Gastroesophageal sphincter (tissue), 4 donors: ENCODE data around the gene PKD2L1. TPM values are rescaled to one million over a fixed set of nuclear protein-coding genes. Genes with fewer than 3 reads are reported as not detected.
A peak's percentile ranks its signal among the peaks of the same experiment; 100 is the strongest.

Source experiments
- ATAC-seq: fragments of 150-250 bp; one replicate; pipeline ENCODE4 v1.9.1; 2016; ENCODE audit warnings: mild to moderate bottlenecking, moderate library complexity
- H3K27ac ChIP-seq, 4 donors: fragments of 200-600 bp; sonication (generic) in 3 of 4; 1 replicate in 3 of 4; 2 replicates in 1 of 4; pipeline ENCODE4 v1.5.1; 2016 to 2019
- H3K27me3 ChIP-seq: fragments of 200-600 bp; sonication (generic); one replicate; pipeline ENCODE4 v1.5.1; 2019
- H3K36me3 ChIP-seq, 2 donors: fragments of 200-600 bp; sonication (generic); one replicate each; pipeline ENCODE4 v1.5.1; 2019; ENCODE audit warnings: control low read depth in 1 of 2
- H3K4me1 ChIP-seq, 3 donors: fragments of 200-600 bp; sonication (generic); 1 replicate in 2 of 3; 2 replicates in 1 of 3; pipeline ENCODE4 v1.5.1; 2016 to 2019; ENCODE audit warnings: control low read depth in 2 of 3
- H3K4me3 ChIP-seq, 2 donors: fragments of 200-600 bp; sonication (generic); one replicate each; pipeline ENCODE4 v1.5.1; 2019; ENCODE audit warnings: mild to moderate bottlenecking in 1 of 2, moderate library complexity in 1 of 2
- H3K9me3 ChIP-seq, 3 donors: fragments of 200-600 bp; sonication (generic); one replicate each; pipeline ENCODE4 v1.5.1; 2017 to 2019; ENCODE audit warnings: control low read depth in 2 of 3
- EP300 ChIP-seq: sonication (generic); formaldehyde crosslinking; IDR thresholded peaks from one replicate; pipeline ENCODE4 v1.6.1; 2017; ENCODE audit warnings: antibody characterized with exemption, mild to moderate bottlenecking
- POLR2A ChIP-seq, 2 donors: fragments of 450-650 bp; IDR thresholded peaks; one replicate each; pipeline ENCODE4 v1.6.1; 2017; ENCODE audit warnings: antibody characterized with exemption in 2 of 2, mild to moderate bottlenecking in 2 of 2, moderate library complexity in 1 of 2
- POLR2AphosphoS5 ChIP-seq: sonication (generic); formaldehyde crosslinking; IDR thresholded peaks from one replicate; pipeline ENCODE4 v1.6.1; 2017; ENCODE audit warnings: antibody characterized with exemption
- WGBS, 2 donors: methylation state at CpG; one replicate each; pipeline ENCODE4 v1.1.5; 2018; ENCODE audit warnings: low coverage in 1 of 2; 5-methylcytosine and 5-hydroxymethylcytosine counted together
- total RNA-seq, 4 donors: library from RNA; depleted of rRNA; stranded (reverse); fragments of >200 nt; gene quantifications; one replicate each; pipeline ENCODE4 v1.1.0, GENCODE V29; 2016
- TF ChIP-seq, protein P1 (sequence below), 4 experiments: fragments of 200-600 bp in 2 of 4; fragments of 450-650 bp in 2 of 4; sonication (generic) in 1 of 4; IDR thresholded peaks; one replicate each; pipeline ENCODE4 v1.5.1; 2017 to 2019; ENCODE audit warnings: antibody characterized with exemption in 4 of 4, mild to moderate bottlenecking in 2 of 4, moderate library complexity in 2 of 4

The PKD2L1 gene
- total RNA-seq, 4 donors from 2014 or later = not detected

DNA sequence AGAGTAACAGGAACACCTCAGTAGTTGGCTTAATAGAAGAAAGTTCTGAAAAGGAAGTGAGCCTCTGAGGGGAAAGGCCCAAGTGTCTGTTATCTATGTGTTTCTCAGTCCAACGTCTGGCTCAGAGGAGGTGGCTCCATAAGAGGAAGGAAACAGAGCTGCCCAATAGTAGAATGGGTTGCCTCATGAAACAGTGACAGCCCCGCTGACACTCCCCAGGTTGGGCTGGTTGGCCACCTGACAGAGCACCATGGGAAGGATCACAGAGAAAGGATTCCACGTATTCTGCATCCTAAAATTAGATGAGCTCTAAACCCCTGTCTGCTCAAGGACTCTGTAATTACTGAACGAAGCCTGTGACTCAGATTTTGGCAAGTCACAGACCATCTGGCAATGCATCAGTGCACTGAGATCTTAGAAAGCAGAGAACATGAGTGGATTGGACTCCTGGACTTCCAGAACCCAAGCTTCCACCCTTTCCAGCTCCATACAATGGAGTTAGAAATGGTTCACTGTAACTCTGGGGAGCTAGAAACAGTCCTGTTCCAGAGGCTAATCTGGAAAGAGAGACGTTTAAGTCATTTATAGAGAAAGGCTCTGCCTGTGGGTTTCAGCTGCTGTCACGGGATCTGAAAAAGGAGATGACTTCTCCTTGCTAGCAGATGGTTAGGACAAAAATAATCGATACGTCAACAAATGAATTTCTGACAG is 2.9 kb downstream of the PKD2L1 start:
- TF ChIP-seq POLR2AphosphoS5 = no peak
- no peak for TF ChIP-seq POLR2A (IDR thresholded peaks at IDR 0.05)
- no peak for TF ChIP-seq EP300
- TF ChIP-seq, protein P1, sequence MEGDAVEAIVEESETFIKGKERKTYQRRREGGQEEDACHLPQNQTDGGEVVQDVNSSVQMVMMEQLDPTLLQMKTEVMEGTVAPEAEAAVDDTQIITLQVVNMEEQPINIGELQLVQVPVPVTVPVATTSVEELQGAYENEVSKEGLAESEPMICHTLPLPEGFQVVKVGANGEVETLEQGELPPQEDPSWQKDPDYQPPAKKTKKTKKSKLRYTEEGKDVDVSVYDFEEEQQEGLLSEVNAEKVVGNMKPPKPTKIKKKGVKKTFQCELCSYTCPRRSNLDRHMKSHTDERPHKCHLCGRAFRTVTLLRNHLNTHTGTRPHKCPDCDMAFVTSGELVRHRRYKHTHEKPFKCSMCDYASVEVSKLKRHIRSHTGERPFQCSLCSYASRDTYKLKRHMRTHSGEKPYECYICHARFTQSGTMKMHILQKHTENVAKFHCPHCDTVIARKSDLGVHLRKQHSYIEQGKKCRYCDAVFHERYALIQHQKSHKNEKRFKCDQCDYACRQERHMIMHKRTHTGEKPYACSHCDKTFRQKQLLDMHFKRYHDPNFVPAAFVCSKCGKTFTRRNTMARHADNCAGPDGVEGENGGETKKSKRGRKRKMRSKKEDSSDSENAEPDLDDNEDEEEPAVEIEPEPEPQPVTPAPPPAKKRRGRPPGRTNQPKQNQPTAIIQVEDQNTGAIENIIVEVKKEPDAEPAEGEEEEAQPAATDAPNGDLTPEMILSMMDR (IDR thresholded peaks at IDR 0.05) = no peak
- 36 to 60% methylated on average over 6 to 8 of the region's 8 CpGs for WGBS, 2 donors

DNA sequence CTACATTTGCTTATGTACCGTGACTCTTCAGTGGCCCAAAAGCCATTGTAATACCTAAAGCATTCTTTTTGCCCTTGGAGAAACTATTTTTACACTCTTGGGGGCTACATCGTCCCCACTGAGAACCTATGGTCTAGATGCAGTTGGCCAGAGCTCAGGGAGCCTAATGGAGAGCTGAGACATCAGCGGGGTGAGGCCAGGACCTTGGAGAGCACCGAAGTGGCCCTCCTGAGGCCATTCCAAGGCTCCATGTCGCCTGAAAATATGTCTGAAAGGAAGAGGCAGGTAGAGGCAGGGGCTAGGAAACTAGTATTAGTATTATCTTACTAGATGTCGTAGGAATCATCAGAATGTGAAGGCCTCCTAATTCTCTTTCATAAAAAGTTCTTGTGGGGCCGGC is 4.9 kb downstream of the PKD2L1 start:
- no peaks in the 10 kb centered on the region for H3K9me3 ChIP-seq
- no peak for ATAC-seq
- no peak overlapping the region for H3K27ac ChIP-seq
- no peak for TF ChIP-seq POLR2A (IDR thresholded peaks at IDR 0.05)
- TF ChIP-seq EP300 = no peak
- no peak for TF ChIP-seq POLR2AphosphoS5
- TF ChIP-seq, protein P1 (IDR thresholded peaks at IDR 0.05) = no peak
- H3K27me3 ChIP-seq = peaks cover 54% of the 10 kb centered on the region
- 44 to 61% methylated on average over 4 to 6 of the region's 7 CpGs for WGBS, 2 donors
- no peaks in the 10 kb centered on the region for H3K36me3 ChIP-seq
- no peaks in the 10 kb centered on the region for H3K4me1 ChIP-seq
- no peak overlapping the region for H3K4me3 ChIP-seq

More for the DNA sequence above, 2.9 kb downstream of the PKD2L1 start:
- ATAC-seq = peak; percentile 31
- Histone ChIP-seq H3K27ac (no peak overlapping the region), H3K4me1 (no peaks in the 10 kb centered on the region), H3K27me3 (peaks cover 61% of the 10 kb centered on the region), H3K4me3 (no peak overlapping the region), H3K36me3 (no peaks in the 10 kb centered on the region), H3K9me3 (no peaks in the 10 kb centered on the region)

DNA sequence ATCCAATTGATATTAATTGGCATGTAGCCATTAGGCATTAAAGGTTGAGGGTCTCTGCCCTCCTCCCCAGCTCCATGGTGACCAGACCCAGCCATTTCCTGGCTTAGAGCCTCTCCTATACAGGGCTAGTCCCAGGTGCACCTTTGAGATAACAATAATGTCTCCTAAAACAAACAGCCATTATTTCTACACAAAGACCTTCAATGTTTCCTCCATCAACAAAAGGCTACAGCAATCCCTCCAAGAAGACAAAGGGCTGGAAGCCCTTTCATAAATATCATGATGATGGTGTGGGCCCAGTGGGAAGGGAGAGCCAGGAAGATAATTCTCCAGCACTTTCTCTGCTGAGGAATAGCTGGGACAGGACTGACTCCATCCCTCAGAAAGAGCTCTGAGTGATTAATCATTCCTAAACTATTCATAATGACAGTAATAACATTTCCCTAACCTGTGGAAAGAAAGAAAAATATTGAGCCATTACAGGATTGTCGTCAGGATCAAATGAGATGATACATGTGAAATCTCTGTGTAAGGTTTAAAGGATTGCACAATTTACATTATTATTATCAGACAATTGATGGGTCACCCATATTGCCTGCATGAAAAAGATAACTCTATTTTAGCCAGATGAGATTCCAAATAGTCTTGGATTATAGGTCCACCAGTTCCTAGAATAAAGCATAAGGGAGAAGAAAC is 10.2 kb downstream of the PKD2L1 start:
- no peak overlapping the region for H3K27ac ChIP-seq
- TF ChIP-seq EP300 (no peak), POLR2AphosphoS5 (no peak), POLR2A (IDR thresholded peaks at IDR 0.05) (no peak)
- TF ChIP-seq, protein P1 (IDR thresholded peaks at IDR 0.05) = no peak
- H3K27me3 ChIP-seq = peaks cover 75% of the 10 kb centered on the region
- no peak overlapping the region for H3K4me3 ChIP-seq
- no peaks in the 10 kb centered on the region for H3K4me1 ChIP-seq
- H3K9me3 ChIP-seq = no peaks in the 10 kb centered on the region
- 50 to 80% methylated on average over 1 of the region's 1 CpG for WGBS, 2 donors
- ATAC-seq = no peak
- H3K36me3 ChIP-seq = no peaks in the 10 kb centered on the region

DNA sequence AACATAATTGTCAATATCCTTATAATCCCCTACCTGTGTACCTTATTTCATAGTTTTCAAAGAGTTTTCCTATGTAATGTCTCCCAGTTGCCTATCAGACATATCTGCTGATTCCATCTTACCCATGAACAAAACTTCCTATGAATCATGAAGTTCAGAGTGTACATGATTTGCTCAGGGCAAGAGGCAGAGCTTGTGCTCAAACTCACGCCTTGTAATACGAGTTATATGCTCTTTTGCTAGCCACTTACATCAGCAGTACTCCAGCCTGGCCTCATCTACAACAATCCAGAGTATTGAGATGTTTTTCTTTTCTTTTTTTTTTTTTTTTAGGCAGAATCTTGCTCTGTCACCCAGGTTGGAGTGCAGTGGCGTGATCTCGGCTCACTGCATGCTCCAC is 11.8 kb downstream of the PKD2L1 start:
- no peak for TF ChIP-seq EP300
- TF ChIP-seq POLR2AphosphoS5 = no peak
- no peak for TF ChIP-seq POLR2A (IDR thresholded peaks at IDR 0.05)
- TF ChIP-seq, protein P1 (IDR thresholded peaks at IDR 0.05) = no peak
- H3K27me3 ChIP-seq = peaks cover 77% of the 10 kb centered on the region
- WGBS, 2 donors = 80 to 83% methylated on average over 4 of the region's 4 CpGs

DNA sequence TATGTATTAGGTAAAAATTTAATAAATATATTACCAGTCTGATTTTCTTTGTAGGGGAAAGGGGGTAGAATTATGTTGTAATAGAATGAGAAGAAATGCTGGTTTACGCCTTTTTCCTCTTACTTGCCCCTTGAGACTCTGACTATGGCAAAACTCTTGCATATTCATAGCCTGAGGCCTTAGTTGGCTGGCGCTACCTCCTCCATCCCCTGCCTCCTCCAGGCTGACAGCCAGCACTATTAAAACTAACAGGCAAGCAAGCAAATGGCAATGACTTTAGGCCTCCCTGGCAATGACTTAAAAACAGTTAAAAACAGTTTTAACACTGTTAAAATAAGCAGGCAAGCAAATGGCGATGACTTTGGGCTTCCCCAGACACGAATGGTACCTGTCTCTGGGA is 14.4 kb downstream of the PKD2L1 start:
- peaks cover 89% of the 10 kb centered on the region for H3K27me3 ChIP-seq
- no peaks in the 10 kb centered on the region for H3K36me3 ChIP-seq
- TF ChIP-seq EP300 (no peak), POLR2A (IDR thresholded peaks at IDR 0.05) (no peak), POLR2AphosphoS5 (no peak)
- TF ChIP-seq, protein P1 (IDR thresholded peaks at IDR 0.05) = no peak
- H3K27ac ChIP-seq = no peak overlapping the region
- no peaks in the 10 kb centered on the region for H3K9me3 ChIP-seq
- no peak overlapping the region for H3K4me3 ChIP-seq
- no peak for ATAC-seq
- 59 to 68% methylated on average over 3 to 4 of the region's 4 CpGs for WGBS, 2 donors
- H3K4me1 ChIP-seq = no peaks in the 10 kb centered on the region

More for the DNA sequence above, 11.8 kb downstream of the PKD2L1 start:
- ATAC-seq = no peak
- Histone ChIP-seq H3K36me3 (no peaks in the 10 kb centered on the region), H3K27ac (no peak overlapping the region), H3K4me3 (no peak overlapping the region), H3K9me3 (no peaks in the 10 kb centered on the region), H3K4me1 (no peaks in the 10 kb centered on the region)
